ENCODE measurements around the gene RMND5B. TPM values are rescaled to one million over a fixed set of nuclear protein-coding genes. Genes with fewer than 3 reads are reported as not detected.

The RMND5B gene
- total RNA-seq, 1 donor from 2014 or later: 81.6 TPM

DNA sequence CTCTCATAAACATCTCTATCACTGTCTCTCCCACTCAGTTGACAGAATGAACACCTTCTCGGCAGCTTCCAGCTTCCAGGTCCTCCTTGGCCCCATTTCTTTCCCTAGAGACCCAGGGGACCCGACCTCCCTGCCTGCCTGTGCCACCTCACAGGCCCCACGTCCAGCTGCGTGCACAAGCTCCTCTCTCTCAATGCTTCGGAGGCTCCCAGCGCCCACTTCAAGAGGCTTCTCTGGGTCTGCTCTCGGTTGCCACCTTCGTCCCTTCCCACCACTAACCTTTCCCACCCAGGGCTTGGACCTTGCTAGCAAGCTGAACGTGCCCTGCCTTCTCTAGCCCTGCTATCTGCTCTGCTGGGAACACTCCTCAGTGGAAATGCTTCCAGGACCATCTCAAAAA lies 20.3 kb upstream of the RMND5B start:
- H3K36me3 ChIP-seq: no peaks in the 10 kb centered on the region
- DNase-seq (ENCODE audit: low spot score in 2 of 2): no peak
- H3K4me1 ChIP-seq: peaks cover 0 to 6% of the 10 kb centered on the region in 2 donors
- TF ChIP-seq CTCF (IDR thresholded peaks at IDR 0.05): no peak
- H3K9me3 ChIP-seq: no peaks in the 10 kb centered on the region
- intact Hi-C loops (cut with DNase I): no loop called here
- peaks cover 9% of the 10 kb centered on the region for H3K27me3 ChIP-seq
- H3K4me3 ChIP-seq: no peak overlapping the region
- no peak overlapping the region for H3K27ac ChIP-seq

GRCh38 chr5:178111925-178112324 lies 18.9 kb upstream of the RMND5B start:
- no peak overlapping the region for H3K27ac ChIP-seq
- H3K27me3 ChIP-seq: peaks cover 9% of the 10 kb centered on the region
- no peaks in the 10 kb centered on the region for H3K9me3 ChIP-seq
- no peak overlapping the region for H3K4me3 ChIP-seq
- no peak for TF ChIP-seq CTCF (IDR thresholded peaks at IDR 0.05)
- intact Hi-C loops (cut with DNase I): no loop called here
- DNase-seq (ENCODE audit: low spot score in 2 of 2): no peak
- H3K4me1 ChIP-seq: peaks cover 0 to 6% of the 10 kb centered on the region in 2 donors
- H3K36me3 ChIP-seq: no peaks in the 10 kb centered on the region

DNA sequence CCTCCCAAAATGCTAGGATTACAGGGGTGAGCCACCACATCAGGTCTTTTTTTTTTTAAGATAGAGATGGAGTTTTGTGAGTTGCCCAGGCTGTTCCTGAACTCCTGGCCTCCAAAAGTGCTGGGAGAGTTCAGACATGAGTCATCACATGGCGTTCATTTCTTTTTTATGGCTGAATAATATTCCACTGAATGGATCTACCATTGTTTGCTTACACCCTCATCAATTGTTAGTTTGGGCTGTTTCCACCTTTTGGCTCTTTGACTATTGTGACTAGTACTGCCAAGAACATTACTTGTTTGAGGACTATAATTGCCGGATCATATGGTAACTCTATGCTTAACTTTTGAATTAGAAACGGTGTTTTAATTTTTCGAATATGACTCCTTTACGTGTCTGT lies 18.3 kb upstream of the RMND5B start:
- peaks cover 0 to 6% of the 10 kb centered on the region in 2 donors for H3K4me1 ChIP-seq
- H3K9me3 ChIP-seq: no peaks in the 10 kb centered on the region
- intact Hi-C loops (cut with DNase I): no loop called here
- H3K27ac ChIP-seq: no peak overlapping the region
- H3K27me3 ChIP-seq: peaks cover 9% of the 10 kb centered on the region
- no peak for DNase-seq (ENCODE audit: low spot score in 2 of 2)
- no peaks in the 10 kb centered on the region for H3K36me3 ChIP-seq
- TF ChIP-seq CTCF (IDR thresholded peaks at IDR 0.05): no peak
- no peak overlapping the region for H3K4me3 ChIP-seq

DNA sequence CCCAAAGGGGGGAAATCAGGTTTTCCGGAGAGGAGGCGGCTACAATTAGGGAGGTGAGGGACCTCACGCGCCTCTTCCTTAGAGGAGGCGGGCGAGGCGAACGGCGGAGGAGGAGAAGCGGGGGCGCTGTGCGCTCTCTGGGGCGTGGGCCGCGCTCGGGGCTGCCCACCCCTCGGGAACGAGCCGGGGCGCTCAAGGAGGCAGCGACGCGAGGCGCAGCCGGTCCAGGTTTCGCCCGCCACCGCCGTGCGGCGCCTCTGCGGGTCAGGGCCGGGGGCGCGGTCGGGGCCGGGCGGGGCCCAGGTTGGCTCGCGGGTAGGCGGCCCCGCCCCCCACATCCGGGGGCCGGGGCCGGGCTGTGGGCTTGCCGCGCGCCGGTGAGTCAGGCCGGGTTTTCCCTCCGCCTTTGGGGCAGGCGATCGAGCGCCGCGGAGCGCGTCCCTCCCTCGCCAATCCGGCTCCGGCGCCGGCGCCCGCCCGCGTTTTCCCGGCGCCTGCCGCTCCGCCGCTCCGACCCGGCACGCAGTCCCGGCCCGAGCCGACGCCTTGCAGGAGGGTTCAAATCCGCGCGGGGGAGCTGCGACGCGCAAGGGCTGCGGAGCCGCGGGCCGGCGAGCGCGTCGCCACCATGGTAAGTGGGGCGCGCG lies 17.6 kb upstream of the RMND5B start, which contains the start of gene N4BP3:
Gene N4BP3, plus strand, starts transcription at position 392 of the 647 bp plus-strand sequence. CDS start 6,052 bp downstream, outside the sequence.
- intact Hi-C loops (cut with DNase I): no loop called here
- H3K36me3 ChIP-seq: no peaks in the 10 kb centered on the region
- no peak within 1 kb of the TSS for H3K27ac ChIP-seq
- peaks cover 0 to 6% of the 10 kb centered on the region in 2 donors for H3K4me1 ChIP-seq
- no peak for TF ChIP-seq CTCF (IDR thresholded peaks at IDR 0.05)
- no peaks in the 10 kb centered on the region for H3K9me3 ChIP-seq
- H3K4me3 ChIP-seq: peak within 1 kb of the TSS; percentile 53 to 57
- no peak for DNase-seq (ENCODE audit: low spot score in 2 of 2)
- H3K27me3 ChIP-seq: peaks cover 9% of the 10 kb centered on the region

- intact Hi-C loops (cut with DNase I): no loop called here
- peak overlapping the region; percentile 53 to 57 for H3K4me3 ChIP-seq
- no peak overlapping the region for H3K27ac ChIP-seq
- H3K36me3 ChIP-seq: no peaks in the 10 kb centered on the region
- peaks cover 9% of the 10 kb centered on the region for H3K27me3 ChIP-seq
- TF ChIP-seq CTCF (IDR thresholded peaks at IDR 0.05): no peak
- no peak for DNase-seq (ENCODE audit: low spot score in 2 of 2)
- H3K4me1 ChIP-seq: peaks cover 0 to 6% of the 10 kb centered on the region in 2 donors
- H3K9me3 ChIP-seq: no peaks in the 10 kb centered on the region
Observed at GRCh38 chr5:178113841-178114324, 16.9 kb upstream of the RMND5B start.

Measured in ascending aorta (tissue), 2 donors.